ENCODE data around the gene IL21R.

IL21R gene

DNA sequence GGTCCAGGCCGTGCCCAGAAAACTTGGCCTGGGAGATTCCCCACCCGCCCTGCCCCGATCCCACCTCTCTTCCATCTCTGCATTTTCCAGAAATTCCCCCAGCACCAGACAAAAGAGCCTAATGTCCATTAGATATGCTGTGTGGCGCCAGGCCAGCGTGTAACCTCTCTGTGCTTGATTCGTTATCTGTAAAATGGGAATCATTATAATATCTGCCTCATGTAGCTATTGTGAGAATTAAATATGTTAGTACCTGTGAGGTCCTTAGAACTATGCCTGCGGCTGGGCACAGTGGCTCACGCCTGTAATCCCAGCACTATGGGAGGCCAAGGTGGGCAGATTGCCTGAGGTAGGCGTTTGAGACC is 33.6 kb upstream of the IL21R start:
- H3K27ac ChIP-seq = peak overlapping the region in 7 of 11 experiments; percentile 37 to 96 (median 92); a peak in 14 of 22 replicates
- H3K4me3 ChIP-seq = no peak overlapping the region
- H4K20me1 ChIP-seq = peaks cover 0 to 18% (median 0%) of the 10 kb centered on the region in 11 experiments; a peak in 5 of 22 replicates
- H3K36me3 ChIP-seq = peaks cover 0 to 23% (median 12%) of the 10 kb centered on the region in 11 experiments; a peak in 14 of 22 replicates
- peak overlapping the region in 5 of 11 experiments; percentile 35 to 88 (median 79); a peak in 10 of 22 replicates for H3K9ac ChIP-seq
- H3K4me1 ChIP-seq = peaks cover 62 to 89% (median 73%) of the 10 kb centered on the region in 10 experiments
- H3K4me2 ChIP-seq = peak overlapping the region; percentile 18 to 96 (median 91); a peak in 18 of 22 replicates
- TF ChIP-seq Cebpa-rat (IDR thresholded peaks at IDR 0.05) = no peak
- peaks cover 12 to 20% (median 17%) of the 10 kb centered on the region in 11 experiments for H3K9me3 ChIP-seq (replicated peaks in 1 of 11)
- no peaks in the 10 kb centered on the region for H3K27me3 ChIP-seq

DNA sequence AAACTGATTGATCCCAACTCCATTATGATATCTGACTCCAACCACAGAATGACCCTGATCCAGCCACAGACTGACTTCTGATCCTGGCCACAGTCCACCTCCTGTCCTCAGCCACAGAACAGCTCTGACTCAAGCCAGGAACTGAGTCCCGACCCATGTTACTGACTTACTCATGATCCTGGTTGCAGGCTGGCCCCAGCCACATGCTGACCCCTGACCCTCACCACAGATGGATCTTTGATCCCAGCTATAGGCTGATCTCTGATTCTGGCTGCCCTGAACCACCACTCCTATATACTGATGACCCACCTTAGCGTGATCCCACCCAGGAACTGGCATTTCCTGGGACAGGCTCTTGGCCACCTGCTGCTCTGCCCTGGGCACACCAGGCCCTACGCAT is 32.2 kb upstream of the IL21R start:
- Histone ChIP-seq H4K20me1 (peaks cover 0 to 4% (median 0%) of the 10 kb centered on the region in 11 experiments; a peak in 3 of 22 replicates), H3K27me3 (no peaks in the 10 kb centered on the region), H3K4me1 (peaks cover 64 to 99% (median 76%) of the 10 kb centered on the region in 10 experiments), H3K9ac (no peak overlapping the region; a peak in 1 of 22 replicates), H3K4me3 (no peak overlapping the region; a peak in 1 of 20 replicates), H3K9me3 (replicated peaks in 1 of 11) (peaks cover 12 to 20% (median 17%) of the 10 kb centered on the region in 11 experiments), H3K27ac (peak overlapping the region in 6 of 11 experiments; percentile 2 to 92 (median 26); a peak in 6 of 22 replicates), H3K4me2 (peak overlapping the region in 6 of 11 experiments; percentile 9 to 95 (median 44); a peak in 11 of 22 replicates), H3K36me3 (peaks cover 0 to 8% (median 0%) of the 10 kb centered on the region in 11 experiments; a peak in 7 of 22 replicates)
- no peak for TF ChIP-seq Cebpa-rat (IDR thresholded peaks at IDR 0.05)

DNA sequence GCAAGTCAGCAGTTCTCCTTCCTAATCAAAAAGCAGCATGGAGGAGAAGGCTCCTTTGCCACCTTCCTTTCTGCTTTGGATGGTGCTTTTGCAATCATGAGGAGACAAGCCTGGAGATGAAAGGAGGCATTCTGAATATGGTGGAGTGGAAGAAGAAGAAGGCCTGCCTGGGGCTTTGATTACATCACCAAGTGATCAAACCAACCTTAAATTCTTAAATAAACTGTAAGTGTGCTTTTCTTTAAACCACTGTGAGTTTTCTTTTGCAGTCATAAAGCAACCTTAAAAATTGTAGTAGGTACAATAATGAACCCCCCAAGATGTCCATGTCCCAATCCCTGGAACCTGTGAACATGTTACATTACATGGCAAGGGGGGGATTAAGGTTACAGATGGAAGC is 31.7 kb upstream of the IL21R start:
- no peak for TF ChIP-seq Cebpa-rat (IDR thresholded peaks at IDR 0.05)
- Histone ChIP-seq H3K4me3 (no peak overlapping the region), H3K4me2 (peak overlapping the region in 6 of 11 experiments; percentile 9 to 95 (median 44); a peak in 9 of 22 replicates), H3K4me1 (peaks cover 69 to 99% (median 80%) of the 10 kb centered on the region in 10 experiments), H3K36me3 (peaks cover 0 to 3% (median 0%) of the 10 kb centered on the region in 11 experiments; a peak in 2 of 22 replicates), H3K27ac (peak overlapping the region in 5 of 11 experiments; percentile 13 to 92 (median 30); a peak in 6 of 22 replicates), H3K9me3 (replicated peaks in 1 of 11) (peaks cover 12 to 20% (median 17%) of the 10 kb centered on the region in 11 experiments), H3K9ac (no peak overlapping the region), H3K27me3 (no peaks in the 10 kb centered on the region), H4K20me1 (no peaks in the 10 kb centered on the region)

DNA sequence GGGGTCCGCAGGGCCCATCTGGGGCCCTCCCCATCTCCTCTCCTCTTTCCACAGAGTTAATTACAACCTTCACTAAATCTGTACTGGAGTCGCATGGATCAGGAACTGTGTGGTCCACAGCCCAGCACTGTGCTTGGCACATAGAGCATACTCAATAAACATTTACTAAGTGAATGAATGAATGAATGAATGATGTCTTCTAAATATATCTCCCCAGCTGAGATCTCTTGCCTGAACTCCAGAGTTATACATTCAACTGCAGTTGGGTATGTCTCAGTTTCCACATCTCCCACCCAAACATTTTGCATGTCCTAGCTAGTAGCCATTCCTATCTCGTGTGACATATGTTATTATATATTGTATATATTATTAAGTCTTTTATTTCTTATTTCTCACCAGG is 28.7 kb upstream of the IL21R start:
- TF ChIP-seq Cebpa-rat (IDR thresholded peaks at IDR 0.05) = no peak
- H3K9ac ChIP-seq = peak overlapping the region in 6 of 11 experiments; percentile 46 to 78 (median 71); a peak in 8 of 22 replicates
- no peaks in the 10 kb centered on the region for H3K36me3 ChIP-seq
- H3K27ac ChIP-seq = peak overlapping the region; percentile 47 to 89 (median 82); a peak in 21 of 22 replicates
- no peaks in the 10 kb centered on the region for H4K20me1 ChIP-seq
- H3K27me3 ChIP-seq = no peaks in the 10 kb centered on the region
- peaks cover 57 to 100% (median 82%) of the 10 kb centered on the region in 10 experiments for H3K4me1 ChIP-seq
- peak overlapping the region; percentile 54 to 95 (median 85) for H3K4me2 ChIP-seq
- H3K4me3 ChIP-seq = 0 out of 20 replicates have a peak overlapping the region, but pooled peaks of 1 of the 10 experiments have one; percentile 19
- peaks cover 12 to 20% (median 17%) of the 10 kb centered on the region in 11 experiments for H3K9me3 ChIP-seq (replicated peaks in 1 of 11)

DNA sequence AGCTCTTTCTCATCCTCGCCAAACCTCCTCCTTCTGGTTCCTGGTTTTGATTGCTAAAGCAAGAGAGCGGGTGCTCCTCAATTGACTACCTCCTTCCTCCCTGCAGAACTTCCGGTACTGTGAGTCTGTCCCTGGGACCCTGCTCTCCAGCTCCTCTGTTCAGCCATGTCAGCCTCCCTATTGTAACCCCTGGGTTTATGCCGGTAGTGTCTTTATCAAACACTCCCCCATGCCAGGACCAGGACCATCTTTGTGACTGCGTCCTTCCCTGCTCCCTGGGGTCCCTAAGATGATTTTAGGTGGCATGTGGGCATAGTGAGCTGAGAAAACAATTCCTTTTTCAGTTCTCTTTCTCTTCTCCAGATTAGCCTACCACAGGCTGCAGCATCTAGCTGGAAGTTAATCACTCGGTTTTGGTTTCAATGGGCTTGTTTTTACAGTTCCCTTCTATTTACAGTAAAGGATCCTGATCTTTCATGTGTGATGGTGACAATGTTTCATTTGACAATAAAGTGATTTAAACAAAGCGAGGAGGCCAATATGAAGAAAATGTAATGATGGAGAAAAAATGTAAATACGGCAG is 27.7 kb upstream of the IL21R start:
- peak overlapping the region; percentile 54 to 95 (median 85) for H3K4me2 ChIP-seq
- peak overlapping the region; percentile 54 to 78 (median 71); a peak in 21 of 22 replicates for H3K9ac ChIP-seq
- TF ChIP-seq Cebpa-rat (IDR thresholded peaks at IDR 0.05) = no peak
- no peaks in the 10 kb centered on the region for H4K20me1 ChIP-seq
- peaks cover 12 to 20% (median 17%) of the 10 kb centered on the region in 11 experiments for H3K9me3 ChIP-seq (replicated peaks in 1 of 11)
- H3K36me3 ChIP-seq = no peaks in the 10 kb centered on the region
- H3K27ac ChIP-seq = peak overlapping the region; percentile 47 to 89 (median 82)
- H3K4me3 ChIP-seq = peak overlapping the region in 8 of 10 experiments; percentile 16 to 60 (median 36); a peak in 13 of 20 replicates
- H3K27me3 ChIP-seq = no peaks in the 10 kb centered on the region
- peaks cover 61 to 100% (median 84%) of the 10 kb centered on the region in 10 experiments for H3K4me1 ChIP-seq

DNA sequence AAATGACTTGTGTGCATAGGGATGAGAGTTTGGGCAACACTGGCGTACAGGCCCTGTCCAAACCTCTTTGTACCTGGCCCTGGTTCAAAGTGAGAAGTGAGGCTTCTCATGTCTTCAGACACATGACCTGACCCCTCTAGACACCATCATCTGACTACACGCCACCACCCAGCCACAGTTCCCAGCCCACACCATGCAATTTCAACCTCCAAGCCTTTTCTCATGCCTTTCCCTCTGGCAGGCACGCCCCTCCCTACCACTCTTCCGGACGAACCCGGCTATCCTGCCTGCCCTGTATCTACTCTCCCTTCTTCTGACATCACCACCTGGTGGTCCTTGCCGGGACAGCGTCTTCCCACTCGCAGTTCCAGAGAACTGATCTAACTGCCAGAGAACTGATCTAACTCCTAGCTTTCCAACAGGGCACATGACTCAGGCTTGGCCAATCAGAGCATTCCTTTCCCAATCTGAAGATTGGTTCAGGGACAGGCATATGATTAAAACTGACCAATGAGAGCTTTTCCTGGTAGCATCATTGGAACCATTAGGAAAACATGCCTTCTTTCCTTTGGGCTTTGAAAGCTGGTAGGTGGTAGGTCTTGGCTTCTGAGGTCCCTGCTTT is 27.1 kb upstream of the IL21R start:
- TF ChIP-seq Cebpa-rat (IDR thresholded peaks at IDR 0.05) = no peak
- peak overlapping the region; percentile 47 to 89 (median 82) for H3K27ac ChIP-seq
- H4K20me1 ChIP-seq = no peaks in the 10 kb centered on the region
- no peaks in the 10 kb centered on the region for H3K36me3 ChIP-seq
- H3K27me3 ChIP-seq = no peaks in the 10 kb centered on the region
- H3K4me1 ChIP-seq = peaks cover 61 to 100% (median 84%) of the 10 kb centered on the region in 10 experiments
- H3K4me2 ChIP-seq = peak overlapping the region; percentile 54 to 95 (median 85)
- peaks cover 8 to 15% (median 12%) of the 10 kb centered on the region in 11 experiments for H3K9me3 ChIP-seq (replicated peaks in 1 of 11)
- peak overlapping the region in 7 of 10 experiments; percentile 21 to 60 (median 43); a peak in 10 of 20 replicates for H3K4me3 ChIP-seq
- peak overlapping the region; percentile 54 to 78 (median 71); a peak in 21 of 22 replicates for H3K9ac ChIP-seq

DNA sequence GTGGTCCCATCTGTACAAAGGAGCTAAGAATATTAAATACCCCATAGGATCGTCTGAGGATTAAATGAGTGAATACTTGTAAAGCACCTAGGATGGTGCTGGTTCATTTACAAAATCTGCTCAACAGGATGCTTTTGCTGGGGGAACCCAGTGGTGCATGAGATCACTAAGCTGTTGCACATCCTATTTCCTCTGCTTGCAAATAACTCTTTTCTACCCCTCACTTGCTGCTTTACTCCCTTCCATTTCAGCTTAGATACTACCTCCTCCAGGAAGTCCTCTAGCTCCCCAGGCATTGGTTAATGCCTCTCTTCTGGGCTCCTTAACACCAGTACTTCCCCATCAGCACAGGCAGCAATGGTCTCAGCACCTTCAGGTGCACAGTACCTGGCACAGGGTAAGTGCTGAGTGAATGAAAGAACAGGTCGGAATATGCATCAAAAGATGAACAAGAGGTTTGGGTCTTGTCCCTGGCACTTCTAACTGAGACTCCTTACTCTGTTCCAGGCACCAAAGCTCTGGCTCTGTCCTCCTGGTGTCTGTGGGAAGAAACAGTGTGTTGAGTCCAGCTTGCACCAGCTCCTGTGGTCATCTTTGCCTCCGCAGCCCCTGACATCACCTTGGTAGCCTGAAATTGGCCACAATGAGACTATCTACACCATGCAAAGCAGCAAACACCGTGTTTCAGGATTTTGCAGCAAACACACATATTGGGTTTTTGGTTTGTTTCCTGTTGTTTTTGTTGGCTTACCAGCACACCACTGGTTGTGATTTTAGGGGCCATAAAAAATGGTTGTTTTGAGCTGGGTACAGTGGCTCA is 24.1 kb upstream of the IL21R start:
- no peaks in the 10 kb centered on the region for H4K20me1 ChIP-seq
- peak overlapping the region in 6 of 11 experiments; percentile 13 to 55 (median 36); a peak in 10 of 22 replicates for H3K9ac ChIP-seq
- H3K4me1 ChIP-seq = peaks cover 49 to 100% (median 71%) of the 10 kb centered on the region in 10 experiments
- H3K27me3 ChIP-seq = no peaks in the 10 kb centered on the region
- H3K4me3 ChIP-seq = 0 out of 20 replicates have a peak overlapping the region, but pooled peaks of 1 of the 10 experiments have one; percentile 3
- peak overlapping the region; percentile 47 to 91 (median 70) for H3K4me2 ChIP-seq
- TF ChIP-seq Cebpa-rat (IDR thresholded peaks at IDR 0.05) = peak in 4 of 11 experiments; percentile 22 to 76 (median 59); a peak in 7 of 22 replicates
- peak overlapping the region; percentile 44 to 87 (median 70); a peak in 18 of 22 replicates for H3K27ac ChIP-seq
- no peaks in the 10 kb centered on the region for H3K36me3 ChIP-seq
- H3K9me3 ChIP-seq (replicated peaks in 1 of 11) = peaks cover 0 to under 1% (median 0%) of the 10 kb centered on the region in 11 experiments; a peak in 3 of 22 replicates

Measured in BLaER1 treated with 17β-estradiol and CSF1 and Interleukin-3, amounts not matched to agents 10 nM and 100 nM (cell line).